Measurements from ENCODE around the gene CNPY1.

CNPY1 gene

DNA sequence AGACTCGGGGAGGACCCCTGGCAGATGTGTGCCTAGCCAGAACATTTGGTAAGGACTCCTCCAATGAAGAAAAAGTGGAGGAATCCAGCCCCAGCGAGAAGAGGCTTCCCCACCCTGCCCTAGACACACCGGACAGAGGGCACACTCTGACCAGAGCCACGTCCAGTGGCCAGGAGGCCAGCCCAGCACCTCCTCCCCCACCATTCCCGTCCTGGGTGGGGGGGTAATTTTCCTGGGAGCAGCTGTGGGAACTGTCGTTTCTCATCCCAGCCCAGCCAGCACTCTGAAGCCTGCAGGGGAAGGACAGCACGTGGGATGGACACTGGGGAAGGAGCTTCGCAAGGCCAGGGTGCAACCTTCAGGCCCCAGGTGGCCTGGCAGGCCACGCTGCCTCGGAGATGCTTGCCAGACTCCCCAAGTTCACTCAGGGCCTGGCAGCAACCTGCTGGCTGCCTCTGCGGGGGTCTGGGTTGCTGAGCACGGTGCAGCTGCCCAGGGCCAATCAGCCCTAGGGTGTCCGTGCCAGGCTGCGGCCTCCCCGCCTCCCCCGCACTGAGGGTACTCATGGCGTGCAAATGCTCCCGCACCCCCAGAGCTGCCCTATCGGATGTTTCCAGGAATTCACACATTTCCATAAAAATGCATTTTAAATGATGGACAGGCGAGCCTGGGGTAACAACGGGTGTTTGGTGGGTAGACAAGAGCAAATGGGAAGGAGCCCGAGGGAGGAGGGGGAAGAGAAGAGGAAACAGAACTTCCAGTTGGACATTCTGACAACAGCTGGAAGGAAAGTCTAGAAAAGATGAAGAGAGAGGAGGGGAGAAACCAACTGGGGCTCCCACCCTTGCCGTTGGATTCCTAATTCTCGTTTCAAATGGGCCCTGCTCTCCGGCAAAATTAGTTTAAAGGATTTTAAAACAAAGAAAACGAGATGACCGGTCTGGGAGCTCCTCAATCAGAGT, 90.3 kb downstream of the CNPY1 start:
- peak; percentile 8 for DNase-seq (ENCODE audit: low read depth, low spot score)

DNA sequence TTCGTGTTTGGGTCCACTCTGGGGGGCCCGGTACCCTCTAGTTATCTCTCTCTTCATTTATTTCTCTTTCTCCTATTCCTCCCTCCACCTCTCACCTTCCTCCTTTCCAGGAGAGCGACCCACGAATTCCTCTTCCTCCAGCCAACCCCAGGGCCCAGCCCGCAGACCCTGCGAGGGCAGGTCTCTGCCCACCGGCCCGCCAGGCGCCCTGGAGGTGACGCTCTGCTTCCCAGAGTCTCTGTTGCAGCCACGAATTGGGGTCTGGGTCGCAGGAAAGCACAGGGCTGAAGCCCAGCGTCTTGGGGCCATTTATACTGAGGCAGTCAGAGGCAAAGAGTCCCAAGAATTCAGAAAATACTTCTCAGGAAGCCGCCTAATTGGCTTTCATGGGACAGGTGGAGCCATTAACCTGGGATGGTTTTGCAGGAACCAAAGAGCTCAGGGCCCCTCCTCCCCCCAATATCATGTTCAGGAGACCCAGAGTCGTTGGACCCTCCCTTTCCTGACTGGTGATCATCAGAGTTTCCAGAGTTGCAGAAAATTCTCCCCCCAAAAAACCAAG, 91.1 kb downstream of the CNPY1 start:
- DNase-seq (ENCODE audit: low read depth, low spot score): no peak

DNA sequence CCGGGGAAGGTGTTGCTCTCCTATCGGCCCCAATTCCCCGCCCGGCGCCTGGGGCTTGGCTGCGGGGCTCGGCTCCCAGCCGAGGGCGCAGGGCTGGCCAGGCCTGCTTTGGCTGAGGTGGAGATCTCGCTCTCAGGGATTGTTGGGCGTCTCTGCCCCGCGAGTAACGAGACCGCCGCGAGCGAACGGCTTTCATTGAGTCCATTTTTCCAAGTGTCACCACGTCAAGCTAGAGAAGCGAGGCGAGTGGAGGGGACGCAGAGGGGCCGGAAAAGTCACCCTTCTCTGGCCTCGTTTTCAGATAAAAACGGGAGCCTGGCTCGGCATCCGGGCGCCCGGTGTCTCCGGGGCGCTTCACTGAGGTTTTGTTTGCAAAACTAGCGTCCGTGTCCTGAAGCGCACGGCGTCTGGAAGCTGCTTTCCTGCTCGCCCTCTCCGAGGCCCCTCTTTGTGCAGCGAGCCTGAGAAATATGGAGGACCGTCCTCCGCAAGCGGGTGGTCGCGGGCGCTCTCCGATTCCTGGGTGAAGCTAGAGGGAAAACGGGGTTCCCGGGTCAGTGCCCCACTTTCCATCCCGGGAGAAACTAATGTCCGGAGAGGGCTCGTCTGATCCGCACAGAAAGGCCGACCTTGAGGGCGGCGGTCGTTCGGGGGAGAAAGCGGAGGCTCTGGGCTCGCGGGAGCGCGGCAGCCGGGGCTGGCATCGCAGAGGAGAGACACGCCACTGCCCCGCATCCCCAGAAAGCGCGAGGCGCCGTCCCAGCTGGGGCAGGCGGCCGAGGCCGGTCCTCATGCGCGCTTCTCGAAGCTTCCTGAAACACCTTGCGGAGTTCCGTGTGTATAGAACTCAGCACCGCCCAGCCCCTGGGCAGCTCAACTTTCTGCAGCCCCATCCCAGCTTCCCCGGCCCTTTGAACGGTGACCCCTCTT, 91.9 kb downstream of the CNPY1 start:
- DNase-seq (ENCODE audit: low read depth, low spot score): peak; percentile 52

DNA sequence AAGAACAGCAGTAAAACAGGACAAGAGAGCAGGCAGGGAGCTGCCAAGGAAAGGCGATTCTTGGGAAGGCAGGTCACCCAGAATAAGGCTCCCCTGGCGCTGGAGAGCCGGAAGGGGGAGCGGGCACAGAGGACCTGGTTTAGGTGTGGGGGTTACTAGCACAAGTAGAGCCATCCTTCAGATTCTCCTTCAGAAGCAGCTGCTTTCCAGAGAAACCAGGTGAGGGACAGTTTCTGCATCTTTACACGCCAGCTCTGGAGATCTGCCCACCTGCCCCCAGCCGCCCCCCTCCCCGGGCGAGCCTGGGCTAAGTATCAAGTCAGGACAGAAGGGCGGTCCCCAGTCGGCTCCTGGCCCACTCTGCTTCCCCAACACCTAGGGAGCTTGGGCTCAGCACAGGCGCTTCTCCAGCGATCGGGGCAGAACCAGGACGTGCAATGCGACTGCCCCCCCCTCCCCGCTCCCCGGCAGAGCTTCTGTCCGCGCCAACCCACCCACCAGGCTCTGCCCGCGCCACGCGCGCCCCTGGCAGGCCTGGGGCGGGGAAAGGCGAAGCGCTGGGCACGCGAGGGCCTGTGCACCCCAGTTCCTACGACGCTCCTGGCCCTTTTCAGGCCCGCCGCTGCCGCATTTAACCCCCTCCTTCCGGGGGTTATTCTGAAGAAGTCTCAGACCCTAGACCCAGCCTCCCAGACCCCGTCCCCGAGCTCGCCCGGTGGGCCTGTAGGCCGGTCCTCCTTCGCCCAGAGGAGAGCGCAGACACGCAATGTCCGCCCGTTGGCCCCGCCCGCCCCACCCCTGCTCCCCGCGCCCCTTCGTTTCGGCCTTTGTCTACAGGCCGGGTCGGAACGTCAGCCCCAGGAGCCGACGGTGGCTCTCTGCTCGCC, 92.8 kb downstream of the CNPY1 start:
- peak; percentile 10 for DNase-seq (ENCODE audit: low read depth, low spot score)

DNA sequence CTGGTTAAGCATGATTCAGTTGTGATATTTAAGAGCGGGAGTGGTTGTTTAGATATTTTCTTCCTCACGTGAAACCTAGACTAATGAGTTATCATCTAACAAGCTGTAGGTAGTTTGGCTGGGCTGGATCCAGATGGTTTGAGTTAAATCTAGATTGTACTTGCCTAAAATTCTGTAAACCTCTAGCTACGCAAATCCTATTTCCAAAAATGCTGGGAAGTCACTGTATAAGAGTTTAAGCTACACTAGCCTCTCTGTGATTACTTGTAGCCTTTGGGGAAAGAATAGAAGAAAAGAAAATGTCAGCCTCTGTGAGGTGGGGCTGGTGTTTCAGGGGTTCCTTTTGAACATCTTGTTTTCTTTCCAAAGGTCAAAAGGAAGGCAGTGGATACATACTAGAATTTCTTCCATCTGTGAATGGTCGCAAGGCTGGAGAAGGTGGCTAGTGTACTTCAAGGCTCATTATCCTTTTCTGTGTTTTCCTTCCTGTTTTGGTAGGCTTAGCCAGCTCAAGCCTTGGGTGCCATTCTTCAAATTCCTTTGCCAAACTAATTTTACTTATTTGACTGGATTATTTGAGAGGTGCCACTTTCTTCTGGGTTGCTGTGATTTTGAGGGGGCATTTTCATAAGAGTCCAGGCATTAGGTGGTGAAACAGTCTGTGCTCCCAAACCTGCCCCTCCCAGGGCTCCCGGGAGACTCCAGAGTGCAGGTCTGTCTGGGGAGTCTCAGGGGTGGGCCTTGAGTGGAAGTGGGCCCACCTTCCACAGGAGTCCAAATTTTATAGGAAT, 93.7 kb downstream of the CNPY1 start:
- no peak for DNase-seq (ENCODE audit: low read depth, low spot score)

DNA sequence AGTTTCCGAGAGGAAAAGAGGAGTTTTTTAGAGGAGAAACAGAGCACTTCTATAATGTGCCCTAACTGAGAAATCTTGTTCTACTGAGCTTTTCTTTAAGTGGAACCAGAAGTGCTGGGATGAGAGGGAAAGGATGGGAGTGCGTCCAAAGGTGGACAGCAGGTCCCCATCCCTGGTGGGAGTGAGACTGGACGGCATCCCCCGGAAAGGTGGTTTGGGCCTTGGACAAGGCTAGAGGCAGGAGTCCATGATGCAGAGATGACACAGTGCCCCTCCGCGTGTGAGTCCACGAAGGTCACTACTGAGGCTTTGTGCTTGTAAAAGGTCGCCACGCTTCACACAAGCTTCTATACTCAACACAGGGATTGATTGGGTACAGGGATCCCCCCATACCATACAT, 94.5 kb downstream of the CNPY1 start:
- DNase-seq (ENCODE audit: low read depth, low spot score): no peak
